Right lobe of liver (tissue), 4 donors: ENCODE results near the gene ELP5.

Experiments
- POLR2A ChIP-seq: fragments of 450-650 bp; IDR thresholded peaks from one replicate; pipeline ENCODE4 v1.6.1; 2017; ENCODE audit warnings: antibody characterized with exemption, mild to moderate bottlenecking
- TF ChIP-seq, protein P1 (sequence below), 4 donors: fragments of 200-600 bp in 3 of 4; fragments of 450-650 bp in 1 of 4; IDR thresholded peaks; one replicate each; pipeline versions ENCODE4 v1.5.1 to v1.8.0; 2016 to 2022; ENCODE audit warnings: antibody characterized with exemption in 4 of 4, mild to moderate bottlenecking in 2 of 4
- donor health status: DM: no; HTN: no; CAD: no.
- donor health status: DM: no; HTN: no; CAD: no.
- donor health status: DM: no; HTN: yes; CAD: no.

DNA sequence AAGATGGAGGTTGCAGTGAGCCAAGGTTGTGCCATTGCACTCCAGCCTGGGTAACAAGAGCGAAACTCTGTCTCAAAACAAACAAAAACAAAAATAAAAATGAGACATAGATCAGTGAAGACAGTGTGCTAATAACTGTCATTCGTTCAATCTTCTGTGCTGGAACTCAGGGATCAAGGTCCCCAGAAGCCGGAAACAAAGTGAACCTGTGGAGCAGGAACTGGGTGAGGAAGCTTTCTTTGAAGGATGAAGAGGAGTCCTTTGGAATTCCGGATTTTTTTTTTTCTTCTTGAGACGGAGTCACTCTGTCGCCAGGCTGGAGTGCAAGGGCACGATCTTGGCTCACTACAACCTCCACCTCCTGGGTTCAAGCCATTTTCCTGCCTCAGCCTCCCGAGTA, 27.4 kb downstream of the ELP5 start:
- no peak for TF ChIP-seq POLR2A
- TF ChIP-seq, protein P1, sequence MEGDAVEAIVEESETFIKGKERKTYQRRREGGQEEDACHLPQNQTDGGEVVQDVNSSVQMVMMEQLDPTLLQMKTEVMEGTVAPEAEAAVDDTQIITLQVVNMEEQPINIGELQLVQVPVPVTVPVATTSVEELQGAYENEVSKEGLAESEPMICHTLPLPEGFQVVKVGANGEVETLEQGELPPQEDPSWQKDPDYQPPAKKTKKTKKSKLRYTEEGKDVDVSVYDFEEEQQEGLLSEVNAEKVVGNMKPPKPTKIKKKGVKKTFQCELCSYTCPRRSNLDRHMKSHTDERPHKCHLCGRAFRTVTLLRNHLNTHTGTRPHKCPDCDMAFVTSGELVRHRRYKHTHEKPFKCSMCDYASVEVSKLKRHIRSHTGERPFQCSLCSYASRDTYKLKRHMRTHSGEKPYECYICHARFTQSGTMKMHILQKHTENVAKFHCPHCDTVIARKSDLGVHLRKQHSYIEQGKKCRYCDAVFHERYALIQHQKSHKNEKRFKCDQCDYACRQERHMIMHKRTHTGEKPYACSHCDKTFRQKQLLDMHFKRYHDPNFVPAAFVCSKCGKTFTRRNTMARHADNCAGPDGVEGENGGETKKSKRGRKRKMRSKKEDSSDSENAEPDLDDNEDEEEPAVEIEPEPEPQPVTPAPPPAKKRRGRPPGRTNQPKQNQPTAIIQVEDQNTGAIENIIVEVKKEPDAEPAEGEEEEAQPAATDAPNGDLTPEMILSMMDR (IDR thresholded peaks at IDR 0.05), result no peak
